Measurements from ENCODE around the gene PATL1.

GRCh38 chr11:59676205-59676604, 7.4 kb upstream of the PATL1 start:
- TF ChIP-seq, protein P1, sequence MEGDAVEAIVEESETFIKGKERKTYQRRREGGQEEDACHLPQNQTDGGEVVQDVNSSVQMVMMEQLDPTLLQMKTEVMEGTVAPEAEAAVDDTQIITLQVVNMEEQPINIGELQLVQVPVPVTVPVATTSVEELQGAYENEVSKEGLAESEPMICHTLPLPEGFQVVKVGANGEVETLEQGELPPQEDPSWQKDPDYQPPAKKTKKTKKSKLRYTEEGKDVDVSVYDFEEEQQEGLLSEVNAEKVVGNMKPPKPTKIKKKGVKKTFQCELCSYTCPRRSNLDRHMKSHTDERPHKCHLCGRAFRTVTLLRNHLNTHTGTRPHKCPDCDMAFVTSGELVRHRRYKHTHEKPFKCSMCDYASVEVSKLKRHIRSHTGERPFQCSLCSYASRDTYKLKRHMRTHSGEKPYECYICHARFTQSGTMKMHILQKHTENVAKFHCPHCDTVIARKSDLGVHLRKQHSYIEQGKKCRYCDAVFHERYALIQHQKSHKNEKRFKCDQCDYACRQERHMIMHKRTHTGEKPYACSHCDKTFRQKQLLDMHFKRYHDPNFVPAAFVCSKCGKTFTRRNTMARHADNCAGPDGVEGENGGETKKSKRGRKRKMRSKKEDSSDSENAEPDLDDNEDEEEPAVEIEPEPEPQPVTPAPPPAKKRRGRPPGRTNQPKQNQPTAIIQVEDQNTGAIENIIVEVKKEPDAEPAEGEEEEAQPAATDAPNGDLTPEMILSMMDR (optimal IDR thresholded peaks at IDR 0.05 in 1 of 3, IDR thresholded peaks at IDR 0.05 in 1 of 3, conservative IDR thresholded peaks at IDR 0.05 in 1 of 3; ENCODE audit: extremely low read depth in 1 of 3, insufficient read depth in 2 of 3, low read length in 3 of 3): no peak
- no peak for TF ChIP-seq EZH2 (IDR thresholded peaks at IDR 0.05; ENCODE audit: low read length)
